HG03354 (cell line): ENCODE data around the gene ATP5F1D.

Source experiments
- ATAC-seq: cut with Tn5 transposase; IDR thresholded peaks from one replicate; pipeline ENCODE4 v1.9.1; 2021; ENCODE audit warnings: mild to moderate bottlenecking; ENCODE audit not compliant: unreplicated experiment, poor library complexity, severe bottlenecking

The ATP5F1D gene

GRCh38 chr19:1267477-1268225 lies 26.1 kb downstream of the ATP5F1D start:
- no peak for ATAC-seq

- no peak for ATAC-seq
Observed at GRCh38 chr19:1268226-1269064, 26.9 kb downstream of the ATP5F1D start.

- peak; percentile 56 for ATAC-seq
Observed at GRCh38 chr19:1269065-1269477, 27.5 kb downstream of the ATP5F1D start, which contains the start of gene CIRBP. TSS of gene CIRBP (plus strand) at chr19:1269332. CDS start at chr19:1270934, 1,602 bp downstream.

DNA sequence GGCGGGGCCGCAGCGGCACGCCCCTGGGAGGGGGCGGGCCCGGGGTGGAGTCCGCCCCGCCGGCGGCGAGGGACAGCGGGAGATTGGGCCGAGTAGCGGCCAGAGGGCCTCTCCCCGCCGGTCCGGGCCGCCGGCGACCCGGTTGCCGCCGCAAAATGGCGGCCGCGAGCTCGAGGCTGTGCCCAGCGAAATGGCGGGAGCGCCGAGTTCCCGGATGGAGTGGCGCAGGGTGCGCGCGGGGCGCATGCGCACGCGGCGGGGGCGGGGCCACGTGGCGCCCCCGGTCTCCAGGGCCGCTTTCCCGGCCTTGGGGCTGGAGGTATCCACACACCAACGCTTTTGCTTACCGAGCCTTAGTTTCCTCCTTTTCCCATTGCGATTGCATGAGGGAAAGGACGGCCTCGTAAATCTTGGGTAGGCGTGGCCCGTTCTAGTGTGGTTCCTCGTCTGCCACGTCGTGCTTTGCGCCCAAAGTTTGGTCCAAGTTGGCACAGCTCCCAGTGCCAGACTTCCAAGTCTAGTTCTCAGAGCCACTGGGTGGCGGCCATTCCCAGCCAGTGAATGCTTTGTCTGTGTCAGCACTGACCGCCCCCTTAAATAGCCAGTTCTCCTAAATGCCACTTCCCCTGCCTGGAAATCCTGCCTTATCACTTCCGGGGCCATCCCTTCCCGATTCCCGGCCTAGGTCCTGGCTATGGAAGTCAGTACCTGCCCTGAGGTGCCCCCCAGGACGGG lies 28.1 kb downstream of the ATP5F1D start:
- peak; percentile 28 for ATAC-seq

GRCh38 chr19:1270213-1270853 lies 28.8 kb downstream of the ATP5F1D start:
- no peak for ATAC-seq

GRCh38 chr19:1270854-1271527 lies 29.4 kb downstream of the ATP5F1D start:
- ATAC-seq = no peak

GRCh38 chr19:1271528-1272422 lies 30.2 kb downstream of the ATP5F1D start:
- ATAC-seq = no peak

GRCh38 chr19:1272423-1273262 lies 31.1 kb downstream of the ATP5F1D start:
- ATAC-seq = no peak

DNA sequence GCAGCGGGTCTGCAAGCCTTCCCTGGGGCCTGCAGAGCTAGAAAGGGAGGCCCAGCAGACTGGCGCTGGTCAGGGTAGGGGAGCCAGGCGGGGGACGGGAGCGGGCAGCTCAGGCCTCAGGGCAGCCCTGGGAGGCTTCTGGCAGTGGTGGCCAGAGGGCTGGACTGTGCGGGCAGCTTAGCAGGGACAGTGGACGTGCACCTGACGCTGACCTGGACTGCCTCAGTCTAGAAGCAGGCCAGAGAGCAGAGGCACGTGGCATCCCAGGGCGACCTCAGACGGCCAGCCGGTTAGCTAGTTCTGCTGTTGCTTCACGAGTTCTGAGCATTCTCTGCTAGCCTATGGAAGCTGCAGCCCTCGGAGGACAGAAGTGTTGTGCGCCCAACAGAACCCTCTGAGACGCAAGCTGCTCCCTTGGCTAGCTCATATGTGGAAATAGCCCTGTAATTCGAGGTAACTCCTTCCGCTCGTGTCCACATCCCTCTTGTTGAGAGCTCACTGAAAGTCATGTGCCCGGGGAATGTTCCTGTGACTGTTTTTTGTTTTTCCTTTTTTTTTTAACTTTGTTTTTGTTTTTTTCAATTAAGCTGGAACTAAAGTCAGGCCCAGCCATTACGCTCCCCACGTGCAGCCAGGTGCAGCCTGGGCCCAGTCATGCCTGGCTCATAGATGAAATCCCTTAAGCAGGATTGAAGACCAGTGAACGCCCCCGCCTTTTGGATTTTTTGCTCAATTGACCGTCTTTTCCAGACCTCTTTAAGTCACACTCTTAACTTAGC lies 31.9 kb downstream of the ATP5F1D start:
- no peak for ATAC-seq

GRCh38 chr19:1274081-1274851 lies 32.7 kb downstream of the ATP5F1D start:
- no peak for ATAC-seq

- ATAC-seq = peak; percentile 16
Observed at GRCh38 chr19:1274852-1275259, 33.3 kb downstream of the ATP5F1D start.

- peak; percentile 78 for ATAC-seq
Observed at GRCh38 chr19:1275260-1275975, 33.9 kb downstream of the ATP5F1D start, which contains the start of gene FAM174C. TSS of gene FAM174C (plus strand) at chr19:1275530. CDS start at chr19:1275550, 20 bp downstream.

- no peak for ATAC-seq
Observed at GRCh38 chr19:1275976-1276627, 34.6 kb downstream of the ATP5F1D start.

DNA sequence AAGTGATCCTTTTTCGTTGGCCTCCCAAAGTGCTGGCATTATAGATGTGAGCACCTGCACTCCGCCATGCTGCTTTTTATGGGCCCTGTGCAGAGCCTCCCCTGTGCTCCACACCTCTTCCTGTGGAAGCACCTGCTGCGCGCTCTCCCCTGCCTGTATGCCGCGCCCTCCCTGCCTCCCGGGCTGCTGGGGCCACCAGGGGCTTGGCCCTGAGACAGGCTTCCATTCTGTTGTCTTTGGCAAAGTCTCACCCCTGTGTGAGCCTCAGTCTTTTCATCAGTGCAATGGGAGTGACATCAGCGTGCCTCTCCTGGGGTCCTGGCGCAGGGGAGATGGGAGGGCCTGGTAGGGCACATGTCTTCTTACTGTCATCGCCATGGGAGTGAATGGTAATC lies 35.1 kb downstream of the ATP5F1D start:
- no peak for ATAC-seq

GRCh38 chr19:1277061-1277460 lies 35.5 kb downstream of the ATP5F1D start:
- ATAC-seq = no peak
